Right lobe of liver (tissue), 4 donors: Measurements from ENCODE around the gene PRPF6.

Source experiments
- POLR2A ChIP-seq: fragments of 450-650 bp; IDR thresholded peaks from one replicate; pipeline ENCODE4 v1.6.1; 2017; ENCODE audit warnings: antibody characterized with exemption, mild to moderate bottlenecking
- TF ChIP-seq, protein P1 (sequence below), 4 donors: fragments of 200-600 bp in 3 of 4; fragments of 450-650 bp in 1 of 4; IDR thresholded peaks; one replicate each; pipeline versions ENCODE4 v1.5.1 to v1.8.0; 2016 to 2022; ENCODE audit warnings: antibody characterized with exemption in 4 of 4, mild to moderate bottlenecking in 2 of 4
- donor health status: DM: no; HTN: no; CAD: no.
- donor health status: DM: no; HTN: no; CAD: no.
- donor health status: DM: no; HTN: yes; CAD: no.

GRCh38 chr20:64010711-64011237 is 29.8 kb downstream of the PRPF6 start:
- TF ChIP-seq, protein P1, sequence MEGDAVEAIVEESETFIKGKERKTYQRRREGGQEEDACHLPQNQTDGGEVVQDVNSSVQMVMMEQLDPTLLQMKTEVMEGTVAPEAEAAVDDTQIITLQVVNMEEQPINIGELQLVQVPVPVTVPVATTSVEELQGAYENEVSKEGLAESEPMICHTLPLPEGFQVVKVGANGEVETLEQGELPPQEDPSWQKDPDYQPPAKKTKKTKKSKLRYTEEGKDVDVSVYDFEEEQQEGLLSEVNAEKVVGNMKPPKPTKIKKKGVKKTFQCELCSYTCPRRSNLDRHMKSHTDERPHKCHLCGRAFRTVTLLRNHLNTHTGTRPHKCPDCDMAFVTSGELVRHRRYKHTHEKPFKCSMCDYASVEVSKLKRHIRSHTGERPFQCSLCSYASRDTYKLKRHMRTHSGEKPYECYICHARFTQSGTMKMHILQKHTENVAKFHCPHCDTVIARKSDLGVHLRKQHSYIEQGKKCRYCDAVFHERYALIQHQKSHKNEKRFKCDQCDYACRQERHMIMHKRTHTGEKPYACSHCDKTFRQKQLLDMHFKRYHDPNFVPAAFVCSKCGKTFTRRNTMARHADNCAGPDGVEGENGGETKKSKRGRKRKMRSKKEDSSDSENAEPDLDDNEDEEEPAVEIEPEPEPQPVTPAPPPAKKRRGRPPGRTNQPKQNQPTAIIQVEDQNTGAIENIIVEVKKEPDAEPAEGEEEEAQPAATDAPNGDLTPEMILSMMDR (IDR thresholded peaks at IDR 0.05) = no peak
- TF ChIP-seq POLR2A = no peak
